Measurements from ENCODE around the gene HOXA3.

The HOXA3 gene

GRCh38 chr7:27079234-27079975 is 73.0 kb downstream of the HOXA3 start:
- no peak for DNase-seq

DNA sequence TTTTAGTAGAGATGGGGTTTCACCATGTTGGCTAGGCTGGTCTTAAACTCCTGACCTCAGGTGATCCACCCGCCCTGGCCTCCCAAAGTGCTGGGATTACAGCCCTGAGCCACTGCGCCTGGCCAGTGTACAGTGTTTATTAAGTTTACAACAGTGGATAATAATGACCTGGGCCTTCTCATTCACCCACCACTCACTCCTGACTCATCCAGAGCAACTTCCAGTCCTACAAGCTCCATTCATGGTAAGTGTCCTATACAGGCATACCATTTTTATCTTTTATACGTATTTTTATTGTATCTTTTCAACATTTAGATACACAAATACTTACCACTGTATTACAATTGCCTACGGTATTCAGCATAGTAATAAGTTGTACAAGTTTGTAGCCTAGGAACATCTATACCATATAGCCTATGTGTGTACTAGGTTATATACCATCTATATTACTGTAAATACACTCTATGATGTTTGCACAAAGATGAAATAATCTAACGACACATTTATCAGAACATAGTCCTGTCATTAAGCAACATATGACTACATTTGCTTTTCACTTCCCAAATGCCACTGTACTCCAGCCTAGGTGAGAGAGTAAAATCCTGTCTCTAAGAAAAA is 73.7 kb downstream of the HOXA3 start:
- DNase-seq, result no peak

GRCh38 chr7:27073076-27073475 is 79.3 kb downstream of the HOXA3 start:
- no peak for DNase-seq

DNA sequence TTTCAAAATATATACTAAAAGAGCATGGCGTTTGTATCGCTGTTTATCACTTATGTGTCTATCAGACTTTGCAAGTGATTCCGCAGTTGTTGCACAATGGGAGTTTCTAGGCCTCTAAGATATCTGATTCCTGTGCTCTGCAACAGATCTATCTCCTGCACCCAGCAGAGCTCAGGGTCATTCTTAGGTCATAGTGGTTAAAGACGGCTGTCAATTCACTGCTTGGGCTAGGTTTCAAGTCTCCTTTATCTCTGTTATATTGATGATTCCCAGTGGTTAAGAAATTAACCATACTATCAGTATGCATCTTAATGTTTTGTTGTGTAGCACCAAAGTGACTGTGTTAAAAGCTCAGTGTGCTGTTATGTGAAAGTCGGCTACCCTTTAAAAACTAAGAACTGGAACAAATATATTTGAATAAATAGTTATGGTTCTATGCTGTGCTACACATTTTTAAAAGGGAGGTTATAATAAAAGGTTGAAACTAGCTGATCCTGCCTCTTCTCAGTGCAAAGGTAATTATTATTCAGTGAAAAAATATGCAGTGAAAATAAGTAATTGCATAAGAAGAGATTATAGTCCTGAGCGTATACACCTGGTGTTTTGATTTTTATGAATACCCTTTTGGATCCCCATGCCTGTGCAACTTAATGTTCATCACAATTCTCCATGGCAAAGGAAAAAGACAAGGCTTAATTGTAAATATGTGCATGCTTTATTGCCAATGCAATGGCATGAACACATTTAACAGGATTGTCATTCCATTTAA is 80.6 kb downstream of the HOXA3 start:
- no peak for DNase-seq

DNA sequence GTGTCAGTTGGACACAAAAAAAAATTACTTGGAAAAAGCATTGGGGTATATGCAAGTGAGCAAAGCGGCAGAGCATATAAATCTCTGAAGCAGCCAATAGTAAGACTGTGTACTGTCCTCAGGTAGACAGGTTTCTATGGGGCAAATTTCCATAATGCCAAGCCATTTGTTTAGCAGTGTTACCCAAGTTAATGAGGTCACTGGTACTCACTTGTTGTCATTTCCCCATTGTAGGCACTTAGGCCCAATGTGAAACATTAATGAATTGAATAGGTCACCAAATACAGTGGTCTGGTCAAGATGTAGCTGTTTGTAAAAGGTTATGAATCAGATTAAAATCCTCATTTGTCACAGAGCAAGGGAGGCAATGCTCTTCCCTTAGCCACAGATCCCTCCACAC is 84.1 kb downstream of the HOXA3 start:
- DNase-seq, result peak; percentile 57 to 78

- no peak for DNase-seq
Measured at GRCh38 chr7:27066148-27066547, 86.2 kb downstream of the HOXA3 start.

GRCh38 chr7:27065709-27066108 is 86.7 kb downstream of the HOXA3 start:
- DNase-seq, result no peak

GRCh38 chr7:27064661-27065060 is 87.7 kb downstream of the HOXA3 start:
- no peak for DNase-seq

DNA sequence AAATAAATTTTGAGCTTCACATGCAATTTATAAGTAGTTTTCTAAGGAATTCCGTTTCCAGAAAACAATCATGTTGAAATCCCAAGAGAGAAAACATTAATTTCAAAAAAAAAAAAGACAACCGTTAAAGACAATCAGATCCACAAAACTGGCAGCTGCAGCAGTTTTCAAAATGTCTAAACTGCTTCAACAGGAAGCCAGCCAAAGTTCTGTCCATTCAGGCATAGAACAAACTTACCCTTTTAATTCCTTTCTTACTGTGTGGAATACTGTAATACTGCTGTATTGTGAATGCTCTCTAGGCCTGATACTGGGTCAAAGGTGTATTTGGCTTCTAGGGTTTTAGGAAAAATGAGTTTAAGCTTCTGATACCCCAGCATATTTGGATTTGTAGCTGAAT is 88.2 kb downstream of the HOXA3 start:
- no peak for DNase-seq

DNA sequence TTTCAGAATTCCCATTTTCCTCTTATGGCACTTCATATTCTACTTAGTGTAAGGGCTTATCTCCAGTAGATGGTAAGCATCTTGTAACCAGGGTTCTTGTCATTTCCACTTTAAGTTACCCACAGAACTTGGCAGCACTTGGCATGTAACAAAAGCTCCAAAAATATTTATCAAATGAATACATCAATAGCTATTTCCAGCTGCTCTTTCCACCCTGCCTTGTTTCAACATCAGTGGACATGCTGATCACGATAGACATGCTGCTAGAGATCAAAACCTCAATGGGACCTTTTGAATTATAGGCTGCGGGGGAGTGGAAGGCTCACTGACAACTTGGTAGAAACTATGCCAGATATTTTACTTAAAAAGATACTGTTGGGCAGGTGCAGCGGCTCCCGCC is 89.4 kb downstream of the HOXA3 start:
- DNase-seq, result no peak
